ENCODE results near the gene PRTFDC1. TPM values are rescaled to one million over a fixed set of nuclear protein-coding genes. Genes with fewer than 3 reads are reported as not detected.
"Not testable (repeated sequence)": the region's sequence is repeated elsewhere in the genome, so short reads cannot be mapped to it uniquely, and the experiment has no call there.

Gene PRTFDC1
- polyA plus RNA-seq, 1 donor, result 13.5 TPM

GRCh38 chr10:24966962-24967481, 14.6 kb upstream of the PRTFDC1 start:
- DNase-seq (ENCODE audit: low read depth), result no peak

- DNase-seq (ENCODE audit: low read depth), result no peak
Observed at GRCh38 chr10:24965051-24965450, 12.6 kb upstream of the PRTFDC1 start.

- DNase-seq (ENCODE audit: low read depth), result no peak
Observed at GRCh38 chr10:24963521-24964041, 11.2 kb upstream of the PRTFDC1 start.

- no peak for DNase-seq (ENCODE audit: low read depth)
Observed at GRCh38 chr10:24962995-24963394, 10.6 kb upstream of the PRTFDC1 start.

GRCh38 chr10:24961582-24961981, 9.2 kb upstream of the PRTFDC1 start:
- no peak for DNase-seq (ENCODE audit: low read depth)

- no peak for DNase-seq (ENCODE audit: low read depth)
Observed at GRCh38 chr10:24959382-24959730, 7.0 kb upstream of the PRTFDC1 start.

- DNase-seq (ENCODE audit: low read depth), result peak; percentile 92
Observed at GRCh38 chr10:24958721-24959381, 6.4 kb upstream of the PRTFDC1 start.

- DNase-seq (ENCODE audit: low read depth), result peak; percentile 96
Observed at GRCh38 chr10:24958091-24958720, 5.8 kb upstream of the PRTFDC1 start.

- not testable (repeated sequence) for DNase-seq (ENCODE audit: low read depth)
Observed at GRCh38 chr10:24957624-24958051, 5.2 kb upstream of the PRTFDC1 start.

GRCh38 chr10:24953675-24954074, 1.3 kb upstream of the PRTFDC1 start:
- DNase-seq (ENCODE audit: low read depth), result no peak

GRCh38 chr10:24952707-24953645, 570 bp upstream of the PRTFDC1 start:
- DNase-seq (ENCODE audit: low read depth), result no peak

GRCh38 chr10:24951201-24952142, 934 bp downstream of the PRTFDC1 start:
- no peak for DNase-seq (ENCODE audit: low read depth)

GRCh38 chr10:24950439-24950838, 2.0 kb downstream of the PRTFDC1 start:
- DNase-seq (ENCODE audit: low read depth), result no peak

GRCh38 chr10:24949616-24950015, 2.8 kb downstream of the PRTFDC1 start:
- DNase-seq (ENCODE audit: low read depth), result no peak

GRCh38 chr10:24947304-24948097, 4.9 kb downstream of the PRTFDC1 start:
- no peak for DNase-seq (ENCODE audit: low read depth)

GRCh38 chr10:24944512-24945255, 7.7 kb downstream of the PRTFDC1 start:
- no peak for DNase-seq (ENCODE audit: low read depth)

- no peak for DNase-seq (ENCODE audit: low read depth)
Observed at GRCh38 chr10:24938525-24938924, 13.9 kb downstream of the PRTFDC1 start.

- DNase-seq (ENCODE audit: low read depth), result no peak
Observed at GRCh38 chr10:24938076-24938475, 14.3 kb downstream of the PRTFDC1 start.
